ENCODE measurements around the gene USF1. TPM values are rescaled to one million over a fixed set of nuclear protein-coding genes. Genes with fewer than 3 reads are reported as not detected.

USF1 gene
- total and polyA plus RNA-seq, 9 of the 15 experiments (the other 6 are each of a cell fraction or from before 2014, with no cell fraction given): 7.4 to 60.2 (median 54.2) TPM

DNA sequence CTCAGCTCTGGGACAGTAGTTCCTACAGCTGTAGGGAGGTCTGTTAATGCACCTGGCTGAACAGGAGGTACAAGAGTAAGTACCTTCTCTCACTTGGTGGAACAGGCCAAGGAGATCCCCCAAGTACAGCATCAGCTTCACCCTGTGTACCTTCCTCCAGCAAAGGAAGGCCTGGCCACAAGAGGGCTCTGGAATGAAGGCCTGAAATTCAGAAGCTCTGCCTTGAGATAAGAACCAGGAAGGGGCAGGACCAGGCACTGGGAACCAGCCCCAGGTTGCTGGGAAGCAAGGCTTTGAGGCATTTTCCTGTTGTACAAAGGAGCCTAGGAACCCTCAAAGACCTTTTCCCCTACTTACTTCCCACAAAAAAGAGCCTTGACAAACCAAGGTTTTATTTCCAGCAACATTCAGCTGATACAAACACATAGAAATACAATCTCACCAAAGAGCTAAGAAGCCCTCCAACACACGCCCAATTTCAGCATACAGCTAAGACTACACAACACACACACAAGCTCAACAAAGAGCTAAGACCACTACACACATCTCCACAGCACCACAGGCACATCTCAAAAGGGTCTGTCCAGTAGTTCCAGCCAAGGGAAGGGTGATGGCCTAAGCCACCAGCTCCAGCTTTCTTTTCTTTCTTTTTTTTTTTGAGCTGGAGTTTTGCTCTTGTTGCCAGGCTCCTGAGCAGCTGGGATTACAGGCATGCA lies 48.3 kb downstream of the USF1 start (continued):
- TF ChIP-seq FOXA3 (CRISPR knock-in tag; conservative IDR thresholded peaks at IDR 0.05 in 1 of 2, IDR thresholded peaks at IDR 0.05 in 1 of 2): no peak
- 0 out of 2 replicates have a peak, but pooled peaks have one; percentile 33 for TF ChIP-seq ZNF24 (IDR thresholded peaks at IDR 0.05)
- TF ChIP-seq, protein P1, sequence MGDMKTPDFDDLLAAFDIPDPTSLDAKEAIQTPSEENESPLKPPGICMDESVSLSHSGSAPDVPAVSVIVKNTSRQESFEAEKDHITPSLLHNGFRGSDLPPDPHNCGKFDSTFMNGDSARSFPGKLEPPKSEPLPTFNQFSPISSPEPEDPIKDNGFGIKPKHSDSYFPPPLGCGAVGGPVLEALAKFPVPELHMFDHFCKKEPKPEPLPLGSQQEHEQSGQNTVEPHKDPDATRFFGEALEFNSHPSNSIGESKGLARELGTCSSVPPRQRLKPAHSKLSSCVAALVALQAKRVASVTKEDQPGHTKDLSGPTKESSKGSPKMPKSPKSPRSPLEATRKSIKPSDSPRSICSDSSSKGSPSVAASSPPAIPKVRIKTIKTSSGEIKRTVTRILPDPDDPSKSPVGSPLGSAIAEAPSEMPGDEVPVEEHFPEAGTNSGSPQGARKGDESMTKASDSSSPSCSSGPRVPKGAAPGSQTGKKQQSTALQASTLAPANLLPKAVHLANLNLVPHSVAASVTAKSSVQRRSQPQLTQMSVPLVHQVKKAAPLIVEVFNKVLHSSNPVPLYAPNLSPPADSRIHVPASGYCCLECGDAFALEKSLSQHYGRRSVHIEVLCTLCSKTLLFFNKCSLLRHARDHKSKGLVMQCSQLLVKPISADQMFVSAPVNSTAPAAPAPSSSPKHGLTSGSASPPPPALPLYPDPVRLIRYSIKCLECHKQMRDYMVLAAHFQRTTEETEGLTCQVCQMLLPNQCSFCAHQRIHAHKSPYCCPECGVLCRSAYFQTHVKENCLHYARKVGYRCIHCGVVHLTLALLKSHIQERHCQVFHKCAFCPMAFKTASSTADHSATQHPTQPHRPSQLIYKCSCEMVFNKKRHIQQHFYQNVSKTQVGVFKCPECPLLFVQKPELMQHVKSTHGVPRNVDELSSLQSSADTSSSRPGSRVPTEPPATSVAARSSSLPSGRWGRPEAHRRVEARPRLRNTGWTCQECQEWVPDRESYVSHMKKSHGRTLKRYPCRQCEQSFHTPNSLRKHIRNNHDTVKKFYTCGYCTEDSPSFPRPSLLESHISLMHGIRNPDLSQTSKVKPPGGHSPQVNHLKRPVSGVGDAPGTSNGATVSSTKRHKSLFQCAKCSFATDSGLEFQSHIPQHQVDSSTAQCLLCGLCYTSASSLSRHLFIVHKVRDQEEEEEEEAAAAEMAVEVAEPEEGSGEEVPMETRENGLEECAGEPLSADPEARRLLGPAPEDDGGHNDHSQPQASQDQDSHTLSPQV (IDR thresholded peaks at IDR 0.05): peak; percentile 64
- TF ChIP-seq MAFK (IDR thresholded peaks at IDR 0.05; ENCODE audit: low read length): no peak
- peak in 1 of 2 experiments; percentile 52; a peak in 1 of 3 replicates for TF ChIP-seq CBX3 (IDR thresholded peaks at IDR 0.05; ENCODE audit: borderline replicate concordance in 1 of 2, low read length in 2 of 2)
- TF ChIP-seq SMC3 (conservative IDR thresholded peaks at IDR 0.05; ENCODE audit: insufficient read depth, low read depth, low read length): peak; percentile 84
- TF ChIP-seq CREM (IDR thresholded peaks at IDR 0.05; ENCODE audit: low read depth): peak; percentile 56
- TF ChIP-seq XRCC5 (IDR thresholded peaks at IDR 0.05; ENCODE audit: low read depth, low read length): peak; percentile 90
- peak; percentile 49; the same call in 1 of the 2 replicates for TF ChIP-seq JUND (IDR thresholded peaks at IDR 0.05; ENCODE audit: borderline replicate concordance, low read depth, low read length)
- peak; percentile 36; the same call in 1 of the 3 replicates for TF ChIP-seq JUND (tag; IDR thresholded peaks at IDR 0.05; ENCODE audit: borderline replicate concordance, low read depth, low read length)
- peak; percentile 56; the same call in 1 of the 2 replicates for TF ChIP-seq RB1 (IDR thresholded peaks at IDR 0.05; ENCODE audit: low read depth)
- TF ChIP-seq ZNF324 (CRISPR knock-in tag; IDR thresholded peaks at IDR 0.05): no peak
- no peak for TF ChIP-seq KLF10 (CRISPR knock-in tag; IDR thresholded peaks at IDR 0.05)
- no peak for TF ChIP-seq RFX1 (IDR thresholded peaks at IDR 0.05)
- TF ChIP-seq, protein P2, sequence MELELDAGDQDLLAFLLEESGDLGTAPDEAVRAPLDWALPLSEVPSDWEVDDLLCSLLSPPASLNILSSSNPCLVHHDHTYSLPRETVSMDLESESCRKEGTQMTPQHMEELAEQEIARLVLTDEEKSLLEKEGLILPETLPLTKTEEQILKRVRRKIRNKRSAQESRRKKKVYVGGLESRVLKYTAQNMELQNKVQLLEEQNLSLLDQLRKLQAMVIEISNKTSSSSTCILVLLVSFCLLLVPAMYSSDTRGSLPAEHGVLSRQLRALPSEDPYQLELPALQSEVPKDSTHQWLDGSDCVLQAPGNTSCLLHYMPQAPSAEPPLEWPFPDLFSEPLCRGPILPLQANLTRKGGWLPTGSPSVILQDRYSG (tag; conservative IDR thresholded peaks at IDR 0.05; ENCODE audit: low read depth): no peak
- TF ChIP-seq, protein P3, sequence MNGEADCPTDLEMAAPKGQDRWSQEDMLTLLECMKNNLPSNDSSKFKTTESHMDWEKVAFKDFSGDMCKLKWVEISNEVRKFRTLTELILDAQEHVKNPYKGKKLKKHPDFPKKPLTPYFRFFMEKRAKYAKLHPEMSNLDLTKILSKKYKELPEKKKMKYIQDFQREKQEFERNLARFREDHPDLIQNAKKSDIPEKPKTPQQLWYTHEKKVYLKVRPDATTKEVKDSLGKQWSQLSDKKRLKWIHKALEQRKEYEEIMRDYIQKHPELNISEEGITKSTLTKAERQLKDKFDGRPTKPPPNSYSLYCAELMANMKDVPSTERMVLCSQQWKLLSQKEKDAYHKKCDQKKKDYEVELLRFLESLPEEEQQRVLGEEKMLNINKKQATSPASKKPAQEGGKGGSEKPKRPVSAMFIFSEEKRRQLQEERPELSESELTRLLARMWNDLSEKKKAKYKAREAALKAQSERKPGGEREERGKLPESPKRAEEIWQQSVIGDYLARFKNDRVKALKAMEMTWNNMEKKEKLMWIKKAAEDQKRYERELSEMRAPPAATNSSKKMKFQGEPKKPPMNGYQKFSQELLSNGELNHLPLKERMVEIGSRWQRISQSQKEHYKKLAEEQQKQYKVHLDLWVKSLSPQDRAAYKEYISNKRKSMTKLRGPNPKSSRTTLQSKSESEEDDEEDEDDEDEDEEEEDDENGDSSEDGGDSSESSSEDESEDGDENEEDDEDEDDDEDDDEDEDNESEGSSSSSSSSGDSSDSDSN (IDR thresholded peaks at IDR 0.05; ENCODE audit: borderline replicate concordance in 1 of 2, low read depth in 2 of 2, low read length in 2 of 2): 0 out of 4 replicates have a peak, but pooled peaks of 1 of the 2 experiments have one; percentile 54
- TF ChIP-seq, protein P4, sequence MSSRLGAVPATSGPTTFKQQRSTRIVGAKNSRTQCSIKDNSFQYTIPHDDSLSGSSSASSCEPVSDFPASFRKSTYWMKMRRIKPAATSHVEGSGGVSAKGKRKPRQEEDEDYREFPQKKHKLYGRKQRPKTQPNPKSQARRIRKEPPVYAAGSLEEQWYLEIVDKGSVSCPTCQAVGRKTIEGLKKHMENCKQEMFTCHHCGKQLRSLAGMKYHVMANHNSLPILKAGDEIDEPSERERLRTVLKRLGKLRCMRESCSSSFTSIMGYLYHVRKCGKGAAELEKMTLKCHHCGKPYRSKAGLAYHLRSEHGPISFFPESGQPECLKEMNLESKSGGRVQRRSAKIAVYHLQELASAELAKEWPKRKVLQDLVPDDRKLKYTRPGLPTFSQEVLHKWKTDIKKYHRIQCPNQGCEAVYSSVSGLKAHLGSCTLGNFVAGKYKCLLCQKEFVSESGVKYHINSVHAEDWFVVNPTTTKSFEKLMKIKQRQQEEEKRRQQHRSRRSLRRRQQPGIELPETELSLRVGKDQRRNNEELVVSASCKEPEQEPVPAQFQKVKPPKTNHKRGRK (tag; IDR thresholded peaks at IDR 0.05): no peak
- no peak for TF ChIP-seq CHD1 (IDR thresholded peaks at IDR 0.05; ENCODE audit: low read length)
